Activated B cell treated with CpG ODN at 0.5 μM for 24 hours (primary cell): ENCODE data around the gene ARID4B. TPM values are rescaled to one million over a fixed set of nuclear protein-coding genes. Genes with fewer than 3 reads are reported as not detected.

ENCODE experiments used
- ATAC-seq: fragments of 200-7000 bp; cut with Tn5 transposase; one replicate; pipeline ENCODE4 v1.10.0; 2021; ENCODE audit warnings: low read depth, mild to moderate bottlenecking, moderate library complexity
- CTCF ChIA-PET: fragments of 350-600 bp; sonication (Branson Sonifier 250); formaldehyde crosslinking; loops from one replicate; lab custom pipeline; 2021; ENCODE audit warnings: antibody characterized with exemption; lab: Charles Lee
- POLR2A ChIA-PET: fragments of 350-600 bp; sonication (Branson Sonifier 250); formaldehyde crosslinking; loops from one replicate; lab custom pipeline; 2021; ENCODE audit warnings: antibody characterized with exemption; lab: Charles Lee
- DNase-seq: peaks from one replicate; pipeline ENCODE4 v3.0.0; 2022
- H3K27ac Mint-ChIP-seq: one replicate; pipeline ENCODE4 v1.8.0; 2020; ENCODE audit warnings: mixed read lengths
- H3K27me3 Mint-ChIP-seq: one replicate; pipeline ENCODE4 v1.8.0; 2021; ENCODE audit warnings: mixed read lengths
- H3K36me3 Mint-ChIP-seq: one replicate; pipeline ENCODE4 v1.8.0; 2021; ENCODE audit warnings: low read depth, mixed read lengths
- H3K4me1 Mint-ChIP-seq: one replicate; pipeline ENCODE4 v1.8.0; 2021; ENCODE audit warnings: mixed read lengths
- H3K4me3 Mint-ChIP-seq: one replicate; pipeline ENCODE4 v1.8.0; 2020; ENCODE audit warnings: mild to moderate bottlenecking, mixed read lengths
- H3K9me3 Mint-ChIP-seq: one replicate; pipeline ENCODE4 v1.8.0; 2020; ENCODE audit warnings: mixed read lengths
- CTCF ChIP-seq: fragments of 200-600 bp; IDR thresholded peaks from one replicate; pipeline ENCODE4 v1.8.0; 2022; ENCODE audit warnings: antibody characterized with exemption, mild to moderate bottlenecking
- intact Hi-C: fragments of 100-400 bp; cut with micrococcal nuclease; formaldehyde crosslinking; loops from one replicate; pipeline ENCODE4 v1.15.1; 2024
- total RNA-seq: library from RNA; stranded (reverse); gene quantifications from 2 replicates; pipeline ENCODE4 v1.2.3, GENCODE V29; 2022

The ARID4B gene
- total RNA-seq, 1 donor from 2014 or later = 78.5 TPM

GRCh38 chr1:235307158-235308124, 20.5 kb downstream of the ARID4B start:
- DNase-seq (no peak), ATAC-seq (no peak)
- H3K27ac Mint-ChIP-seq = no peak overlapping the region
- no peaks in the 10 kb centered on the region for H3K27me3 Mint-ChIP-seq
- intact Hi-C loops = no loop called here
- no peak for TF ChIP-seq CTCF
- no peak overlapping the region for H3K4me3 Mint-ChIP-seq
- H3K4me1 Mint-ChIP-seq = peaks cover 59% of the 10 kb centered on the region
- ChIA-PET POLR2A (interaction anchor here (0.7 kb wide), 1 partner anchor 828 kb away, joined by 3 read pairs; the partner anchor contains the start of gene TARBP1), CTCF (interaction anchor here (0.7 kb wide), 1 partner anchor 220 kb away, joined by 3 read pairs; no protein-coding TSS in a partner anchor)
- peaks cover 23% of the 10 kb centered on the region for H3K36me3 Mint-ChIP-seq
- H3K9me3 Mint-ChIP-seq = no peaks in the 10 kb centered on the region

GRCh38 chr1:235304549-235305451, 23.2 kb downstream of the ARID4B start:
- peaks cover 11% of the 10 kb centered on the region for H3K36me3 Mint-ChIP-seq
- peak overlapping the region; percentile 79 for H3K27ac Mint-ChIP-seq
- no peak for TF ChIP-seq CTCF
- H3K4me1 Mint-ChIP-seq = peaks cover 65% of the 10 kb centered on the region
- ChIA-PET CTCF (no interaction called here), POLR2A (no interaction called here)
- H3K4me3 Mint-ChIP-seq = peak overlapping the region; percentile 30
- ATAC-seq = peak; percentile 60
- intact Hi-C loops = loop anchor here (2.0 kb wide), 1 partner anchor 18 kb away; no protein-coding TSS in a partner anchor
- no peak for DNase-seq
- H3K27me3 Mint-ChIP-seq = no peaks in the 10 kb centered on the region
- no peaks in the 10 kb centered on the region for H3K9me3 Mint-ChIP-seq

GRCh38 chr1:235302143-235302542, 25.8 kb downstream of the ARID4B start:
- H3K36me3 Mint-ChIP-seq = peaks cover 10% of the 10 kb centered on the region
- ATAC-seq = no peak
- no peak overlapping the region for H3K27ac Mint-ChIP-seq
- POLR2A ChIA-PET = interaction anchor here (0.6 kb wide), 1 partner anchor 704 kb away, joined by 3 read pairs; no protein-coding TSS in a partner anchor
- CTCF ChIA-PET = no interaction called here
- intact Hi-C loops = no loop called here
- peaks cover 82% of the 10 kb centered on the region for H3K4me1 Mint-ChIP-seq
- no peak for TF ChIP-seq CTCF
- no peak overlapping the region for H3K4me3 Mint-ChIP-seq
- H3K9me3 Mint-ChIP-seq = no peaks in the 10 kb centered on the region
- no peaks in the 10 kb centered on the region for H3K27me3 Mint-ChIP-seq
- DNase-seq = no peak

GRCh38 chr1:235299169-235299858, 28.7 kb downstream of the ARID4B start:
- ChIA-PET POLR2A (interaction anchor here (0.7 kb wide), 1 partner anchor 287 kb away, joined by 4 read pairs; no protein-coding TSS in a partner anchor), CTCF (interaction anchor here (1.3 to 1.5 kb wide), 2 partner anchors 24 to 46 kb away, joined by 3 read pairs; no protein-coding TSS in a partner anchor)
- Mint-ChIP-seq H3K36me3 (peaks cover 7% of the 10 kb centered on the region), H3K27ac (no peak overlapping the region), H3K9me3 (no peaks in the 10 kb centered on the region), H3K27me3 (no peaks in the 10 kb centered on the region), H3K4me1 (peaks cover 64% of the 10 kb centered on the region), H3K4me3 (no peak overlapping the region)
- DNase-seq = no peak
- intact Hi-C loops = loop anchor here (2.0 kb wide), 1 partner anchor 27 kb away; no protein-coding TSS in a partner anchor
- ATAC-seq = no peak
- TF ChIP-seq CTCF = no peak
